ENCODE measurements around the gene OLFM1.

Gene OLFM1

DNA sequence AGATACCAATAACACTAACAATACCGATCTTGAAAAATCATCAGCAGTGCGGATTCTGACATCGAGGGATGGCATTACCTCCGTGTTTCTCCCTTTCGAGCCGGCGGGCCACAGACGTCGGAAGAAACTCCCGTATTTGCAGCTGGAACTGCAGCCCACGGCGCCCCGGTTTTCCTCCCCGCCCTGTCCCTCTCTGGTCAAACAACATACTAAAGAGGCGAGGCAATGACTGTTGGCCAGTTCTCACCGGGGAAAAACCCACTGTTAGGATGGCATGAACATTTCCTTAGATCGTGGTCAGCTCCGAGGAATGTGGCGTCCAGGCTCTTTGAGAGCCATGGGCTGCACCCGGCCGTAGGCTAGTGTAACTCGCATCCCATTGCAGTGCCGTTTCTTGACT lies 32.8 kb downstream of the OLFM1 start:
- Histone ChIP-seq H3K36me3 (ENCODE audit: insufficient read depth, low read length) (peaks cover 25% of the 10 kb centered on the region; the same call in 1 of the 2 replicates), H3K4me3 (no peak overlapping the region), H3K27ac (no peak overlapping the region), H3K9ac (ENCODE audit: insufficient read length) (no peak overlapping the region), H3K9me3 (ENCODE audit: low read depth, low read length) (no peaks in the 10 kb centered on the region)
- TF ChIP-seq FOXP2 (optimal IDR thresholded peaks at IDR 0.05; ENCODE audit: control extremely low read depth, extremely low read length, insufficient read depth) (no peak), POLR2AphosphoS5 (IDR thresholded peaks at IDR 0.05; ENCODE audit: borderline replicate concordance, low read depth, low read length) (no peak), EZH2 (IDR thresholded peaks at IDR 0.05) (no peak)
- no peak for DNase-seq (ENCODE audit: low read depth, low spot score)

DNA sequence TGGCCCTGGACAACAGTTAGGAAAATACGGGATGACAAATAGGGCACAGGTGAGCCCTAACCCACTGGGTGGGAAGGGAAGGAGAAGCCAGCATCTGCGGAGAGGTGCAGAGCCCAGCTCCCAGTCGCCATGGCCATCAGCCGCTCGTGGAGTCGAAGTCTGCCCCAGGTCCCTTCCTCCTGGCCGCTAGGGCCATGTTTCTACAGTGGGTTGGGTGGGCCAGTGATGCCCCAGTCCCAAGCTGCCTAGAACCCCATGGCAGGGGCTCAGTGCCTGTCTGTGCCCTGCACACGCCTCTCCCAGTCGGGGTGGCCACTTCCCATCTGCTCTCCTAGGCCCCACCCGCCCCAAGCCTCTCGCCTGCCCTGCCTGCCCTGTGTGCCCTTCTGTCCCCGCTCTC lies 34.8 kb downstream of the OLFM1 start:
- H3K27ac ChIP-seq = no peak overlapping the region
- TF ChIP-seq EZH2 (IDR thresholded peaks at IDR 0.05) (no peak), FOXP2 (optimal IDR thresholded peaks at IDR 0.05; ENCODE audit: control extremely low read depth, extremely low read length, insufficient read depth) (no peak), POLR2AphosphoS5 (IDR thresholded peaks at IDR 0.05; ENCODE audit: borderline replicate concordance, low read depth, low read length) (no peak)
- no peak overlapping the region for H3K4me3 ChIP-seq
- no peak overlapping the region for H3K9ac ChIP-seq (ENCODE audit: insufficient read length)
- peaks cover 25% of the 10 kb centered on the region; the same call in 1 of the 2 replicates for H3K36me3 ChIP-seq (ENCODE audit: insufficient read depth, low read length)
- H3K9me3 ChIP-seq (ENCODE audit: low read depth, low read length) = no peaks in the 10 kb centered on the region
- DNase-seq (ENCODE audit: low read depth, low spot score) = no peak

GRCh38 chr9:135123126-135123772 lies 35.8 kb downstream of the OLFM1 start:
- H3K9ac ChIP-seq (ENCODE audit: insufficient read length) = no peak overlapping the region
- TF ChIP-seq POLR2AphosphoS5 (IDR thresholded peaks at IDR 0.05; ENCODE audit: borderline replicate concordance, low read depth, low read length) (no peak), EZH2 (IDR thresholded peaks at IDR 0.05) (no peak), FOXP2 (optimal IDR thresholded peaks at IDR 0.05; ENCODE audit: control extremely low read depth, extremely low read length, insufficient read depth) (no peak)

GRCh38 chr9:135123773-135124134 lies 36.3 kb downstream of the OLFM1 start:
- DNase-seq (ENCODE audit: low read depth, low spot score) = no peak
- Histone ChIP-seq H3K9ac (ENCODE audit: insufficient read length) (no peak overlapping the region), H3K9me3 (ENCODE audit: low read depth, low read length) (no peaks in the 10 kb centered on the region), H3K36me3 (ENCODE audit: insufficient read depth, low read length) (peaks cover 16% of the 10 kb centered on the region; the same call in 1 of the 2 replicates), H3K27ac (no peak overlapping the region), H3K4me3 (no peak overlapping the region)
- TF ChIP-seq EZH2 (IDR thresholded peaks at IDR 0.05) = no peak
- TF ChIP-seq FOXP2 (optimal IDR thresholded peaks at IDR 0.05; ENCODE audit: control extremely low read depth, extremely low read length, insufficient read depth) = no peak
- no peak for TF ChIP-seq POLR2AphosphoS5 (IDR thresholded peaks at IDR 0.05; ENCODE audit: borderline replicate concordance, low read depth, low read length)

More at GRCh38 chr9:135123126-135123772, 35.8 kb downstream of the OLFM1 start:
- no peak overlapping the region for H3K27ac ChIP-seq
- DNase-seq (ENCODE audit: low read depth, low spot score) = no peak
- H3K4me3 ChIP-seq = no peak overlapping the region
- peaks cover 19% of the 10 kb centered on the region; the same call in 1 of the 2 replicates for H3K36me3 ChIP-seq (ENCODE audit: insufficient read depth, low read length)
- no peaks in the 10 kb centered on the region for H3K9me3 ChIP-seq (ENCODE audit: low read depth, low read length)

DNA sequence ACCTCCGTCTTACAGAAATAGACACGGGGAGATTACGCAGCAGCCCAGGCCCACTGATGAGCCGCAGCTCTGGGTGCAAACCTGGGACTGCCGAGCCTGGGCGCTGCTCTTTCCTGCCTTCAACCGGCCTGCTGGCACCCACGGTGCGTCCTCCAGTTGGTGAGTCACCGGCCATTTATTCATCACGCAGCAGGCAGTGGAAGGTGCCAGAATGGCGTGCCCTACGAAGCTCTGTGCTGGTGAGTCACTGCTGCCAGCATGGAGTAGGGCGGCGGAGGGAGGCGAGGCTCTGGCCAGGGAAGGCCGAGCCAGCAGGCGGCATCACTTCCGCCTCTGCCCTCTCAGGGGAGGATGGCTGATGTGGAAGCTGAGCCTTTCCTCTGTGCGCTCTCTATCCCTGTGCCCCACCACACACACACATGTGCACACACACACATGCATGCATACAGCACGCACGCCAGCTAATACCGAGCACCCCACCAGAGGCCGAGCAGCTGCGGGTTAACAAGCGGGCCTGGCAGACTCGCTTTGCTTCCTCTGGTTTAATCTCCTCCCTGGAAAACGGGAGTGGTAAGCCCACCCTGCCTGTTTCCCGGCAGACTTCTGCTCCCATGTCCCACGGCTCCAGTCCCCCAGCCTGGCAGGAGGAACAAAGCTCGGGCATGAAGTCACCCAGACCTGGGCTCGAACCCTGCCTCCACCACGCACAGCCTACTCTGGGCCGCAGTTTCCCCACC lies 39.2 kb downstream of the OLFM1 start:
- DNase-seq (ENCODE audit: low read depth, low spot score) = no peak
- no peak for TF ChIP-seq EZH2 (IDR thresholded peaks at IDR 0.05)
- no peak for TF ChIP-seq POLR2AphosphoS5 (IDR thresholded peaks at IDR 0.05; ENCODE audit: borderline replicate concordance, low read depth, low read length)
- no peak for TF ChIP-seq FOXP2 (optimal IDR thresholded peaks at IDR 0.05; ENCODE audit: control extremely low read depth, extremely low read length, insufficient read depth)
- H3K9ac ChIP-seq (ENCODE audit: insufficient read length) = no peak overlapping the region
- no peaks in the 10 kb centered on the region; the same call in 1 of the 2 replicates for H3K36me3 ChIP-seq (ENCODE audit: insufficient read depth, low read length)
- no peak overlapping the region for H3K4me3 ChIP-seq
- H3K27ac ChIP-seq = no peak overlapping the region
- H3K9me3 ChIP-seq (ENCODE audit: low read depth, low read length) = no peaks in the 10 kb centered on the region

GRCh38 chr9:135127718-135128670 lies 40.5 kb downstream of the OLFM1 start:
- no peak overlapping the region for H3K9ac ChIP-seq (ENCODE audit: insufficient read length)
- H3K4me3 ChIP-seq = no peak overlapping the region
- no peaks in the 10 kb centered on the region for H3K36me3 ChIP-seq (ENCODE audit: insufficient read depth, low read length)
- no peak overlapping the region for H3K27ac ChIP-seq
- no peaks in the 10 kb centered on the region for H3K9me3 ChIP-seq (ENCODE audit: low read depth, low read length)
- DNase-seq (ENCODE audit: low read depth, low spot score) = no peak
- TF ChIP-seq FOXP2 (optimal IDR thresholded peaks at IDR 0.05; ENCODE audit: control extremely low read depth, extremely low read length, insufficient read depth) = no peak
- TF ChIP-seq EZH2 (IDR thresholded peaks at IDR 0.05) = no peak
- TF ChIP-seq POLR2AphosphoS5 (IDR thresholded peaks at IDR 0.05; ENCODE audit: borderline replicate concordance, low read depth, low read length) = no peak

- H3K27ac ChIP-seq = no peak overlapping the region
- no peak overlapping the region for H3K4me3 ChIP-seq
- no peak for DNase-seq (ENCODE audit: low read depth, low spot score)
- no peaks in the 10 kb centered on the region for H3K9me3 ChIP-seq (ENCODE audit: low read depth, low read length)
- H3K36me3 ChIP-seq (ENCODE audit: insufficient read depth, low read length) = no peaks in the 10 kb centered on the region
- no peak overlapping the region for H3K9ac ChIP-seq (ENCODE audit: insufficient read length)
- TF ChIP-seq FOXP2 (optimal IDR thresholded peaks at IDR 0.05; ENCODE audit: control extremely low read depth, extremely low read length, insufficient read depth) (no peak), POLR2AphosphoS5 (IDR thresholded peaks at IDR 0.05; ENCODE audit: borderline replicate concordance, low read depth, low read length) (no peak), EZH2 (IDR thresholded peaks at IDR 0.05) (no peak)
These were observed 41.7 kb downstream of the OLFM1 start for GRCh38 chr9:135129137-135129695.

Measured in SK-N-MC (cell line).